OCI-LY1 (cell line): ENCODE measurements around the gene SLC5A11.

Source experiments
- H2AFZ ChIP-seq: fragments of 200-600 bp; sonication (generic), shearing (Covaris generic); 2 replicates; pipeline ENCODE4 v1.6.0; 2014; ENCODE audit warnings: antibody characterized with exemption, mild to moderate bottlenecking, low read length
- H3F3A ChIP-seq: fragments of 200-600 bp; sonication (generic), shearing (Covaris generic); 2 replicates; pipeline ENCODE4 v1.6.0; 2014; ENCODE audit warnings: mild to moderate bottlenecking, antibody characterized with exemption, low read length, moderate library complexity; ENCODE audit not compliant: insufficient read depth
- H3K27ac ChIP-seq: fragments of 200-600 bp; sonication (generic); 2 replicates; pipeline ENCODE4 v1.5.1; 2014; ENCODE audit warnings: low read length, mixed run types, mild to moderate bottlenecking, low read depth; ENCODE audit not compliant: poor library complexity, severe bottlenecking
- H3K27me3 ChIP-seq: fragments of 200-600 bp; sonication (generic); 2 replicates; pipeline ENCODE4 v1.6.0; 2014; ENCODE audit warnings: antibody characterized with exemption, mild to moderate bottlenecking, low read length, moderate library complexity; ENCODE audit not compliant: insufficient read depth
- H3K36me3 ChIP-seq: fragments of 200-600 bp; sonication (generic); 2 replicates; pipeline ENCODE4 v1.6.1; 2014; ENCODE audit warnings: mild to moderate bottlenecking, antibody characterized with exemption, low read length, moderate library complexity, mixed read lengths; ENCODE audit not compliant: insufficient read depth
- H3K4me1 ChIP-seq: fragments of 200-600 bp; sonication (generic); 2 replicates; pipeline ENCODE4 v1.5.1; 2014; ENCODE audit warnings: mild to moderate bottlenecking, low read length, moderate library complexity; ENCODE audit not compliant: insufficient read depth, severe bottlenecking
- H3K4me2 ChIP-seq: fragments of 200-600 bp; sonication (generic), shearing (Covaris generic); 2 replicates; pipeline ENCODE4 v1.6.1; 2014; ENCODE audit warnings: low read length
- H3K4me3 ChIP-seq: fragments of 200-600 bp; sonication (generic); 2 replicates; pipeline ENCODE4 v1.5.1; 2014; ENCODE audit warnings: low read length, low read depth, mild to moderate bottlenecking, mixed read lengths; ENCODE audit not compliant: poor library complexity, severe bottlenecking
- H3K79me2 ChIP-seq: fragments of 200-600 bp; shearing (Covaris generic); 2 replicates; pipeline ENCODE4 v1.6.1; 2016; ENCODE audit warnings: mixed run types, low read length, mixed read lengths; ENCODE audit not compliant: insufficient read depth
- H3K9ac ChIP-seq: fragments of 200-600 bp; sonication (generic), shearing (Covaris generic); 2 replicates; pipeline ENCODE4 v1.6.1; 2014; ENCODE audit warnings: mild to moderate bottlenecking, low read length, mixed read lengths
- H3K9me2 ChIP-seq: fragments of 200-600 bp; sonication (generic), shearing (Covaris generic); 2 replicates; pipeline ENCODE4 v1.6.1; 2014; ENCODE audit warnings: low read depth, mild to moderate bottlenecking, low read length, mixed read lengths
- H3K9me3 ChIP-seq: fragments of 200-600 bp; shearing (Covaris generic); 2 replicates; pipeline ENCODE4 v1.6.1; 2014; ENCODE audit warnings: low read length, mixed read lengths
- H4K20me1 ChIP-seq: fragments of 200-600 bp; sonication (generic), shearing (Covaris generic); 2 replicates; pipeline ENCODE4 v1.6.0; 2016; ENCODE audit warnings: mild to moderate bottlenecking, low read length; ENCODE audit not compliant: insufficient read depth
- CTCF ChIP-seq: fragments of 200-600 bp; sonication (generic), shearing (Covaris generic); IDR thresholded peaks from 2 replicates; pipeline ENCODE4 v1.5.1; 2017; ENCODE audit warnings: mild to moderate bottlenecking, antibody characterized with exemption, low read length, moderate library complexity, mixed read lengths
- EZH2 ChIP-seq: fragments of 200-600 bp; sonication (generic), shearing (Covaris generic); IDR thresholded peaks from 2 replicates; pipeline ENCODE4 v1.8.0; 2017; ENCODE audit warnings: borderline replicate concordance, mixed run types, mild to moderate bottlenecking, antibody characterized with exemption, low read length, moderate library complexity, mixed read lengths

The SLC5A11 gene

GRCh38 chr16:24847358-24847664 is 1.5 kb downstream of the SLC5A11 start:
- no peak overlapping the region for H2AFZ ChIP-seq
- no peak overlapping the region for H3K27ac ChIP-seq
- no peak overlapping the region for H3K4me3 ChIP-seq
- H3F3A ChIP-seq, result no peaks in the 10 kb centered on the region
- H3K4me2 ChIP-seq, result no peak overlapping the region
- no peaks in the 10 kb centered on the region for H3K9me3 ChIP-seq
- H3K4me1 ChIP-seq, result no peaks in the 10 kb centered on the region
- no peaks in the 10 kb centered on the region for H3K27me3 ChIP-seq
- H3K36me3 ChIP-seq, result no peaks in the 10 kb centered on the region
- no peaks in the 10 kb centered on the region for H3K9me2 ChIP-seq
- no peak for TF ChIP-seq EZH2
- TF ChIP-seq CTCF, result no peak
- H3K79me2 ChIP-seq, result no peaks in the 10 kb centered on the region
- no peak overlapping the region for H3K9ac ChIP-seq
- H4K20me1 ChIP-seq, result no peaks in the 10 kb centered on the region

- H4K20me1 ChIP-seq, result no peaks in the 10 kb centered on the region
- H3K9me2 ChIP-seq, result no peaks in the 10 kb centered on the region
- H3K9ac ChIP-seq, result no peak overlapping the region
- no peak overlapping the region for H3K4me2 ChIP-seq
- TF ChIP-seq CTCF (no peak), EZH2 (no peak)
- no peak overlapping the region for H2AFZ ChIP-seq
- H3K27ac ChIP-seq, result no peak overlapping the region
- no peaks in the 10 kb centered on the region for H3F3A ChIP-seq
- no peak overlapping the region for H3K4me3 ChIP-seq
- no peaks in the 10 kb centered on the region for H3K9me3 ChIP-seq
- no peaks in the 10 kb centered on the region for H3K36me3 ChIP-seq
- no peaks in the 10 kb centered on the region for H3K27me3 ChIP-seq
- H3K79me2 ChIP-seq, result no peaks in the 10 kb centered on the region
- H3K4me1 ChIP-seq, result no peaks in the 10 kb centered on the region
These were observed 2.3 kb downstream of the SLC5A11 start for GRCh38 chr16:24848065-24848464.

DNA sequence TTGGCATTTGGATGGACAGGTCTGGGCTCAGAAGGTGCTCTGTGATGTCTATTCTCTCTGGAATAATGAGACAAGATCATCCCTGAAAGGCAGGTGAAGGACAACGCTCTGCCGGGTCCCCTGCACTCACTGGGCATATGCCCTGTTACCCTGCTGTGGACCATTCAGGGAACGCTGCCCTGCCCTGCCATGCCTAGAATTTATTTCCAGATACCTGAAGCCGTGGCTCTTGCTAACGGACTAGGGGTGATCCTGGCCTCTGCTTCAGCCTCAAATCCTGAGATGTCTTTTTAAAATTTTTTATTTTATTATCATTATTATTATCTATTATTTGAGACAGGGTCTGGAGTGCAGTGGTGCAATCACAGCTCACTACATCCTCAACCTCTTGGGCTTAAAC is 3.9 kb downstream of the SLC5A11 start:
- no peak overlapping the region for H3K9ac ChIP-seq
- H4K20me1 ChIP-seq, result no peaks in the 10 kb centered on the region
- TF ChIP-seq EZH2 (no peak), CTCF (no peak)
- no peaks in the 10 kb centered on the region for H3K79me2 ChIP-seq
- H3K9me2 ChIP-seq, result no peaks in the 10 kb centered on the region
- H3K4me1 ChIP-seq, result no peaks in the 10 kb centered on the region
- H3K27me3 ChIP-seq, result no peaks in the 10 kb centered on the region
- H3K4me2 ChIP-seq, result no peak overlapping the region
- no peaks in the 10 kb centered on the region for H3F3A ChIP-seq
- no peak overlapping the region for H2AFZ ChIP-seq
- H3K4me3 ChIP-seq, result no peak overlapping the region
- no peak overlapping the region for H3K27ac ChIP-seq
- H3K9me3 ChIP-seq, result no peaks in the 10 kb centered on the region
- no peaks in the 10 kb centered on the region for H3K36me3 ChIP-seq
